Smooth muscle cell (in vitro differentiated cells): ENCODE results near the gene CFAP97D2. TPM values are rescaled to one million over a fixed set of nuclear protein-coding genes. Genes with fewer than 3 reads are reported as not detected.

Experiments
- DNase-seq: peaks from one replicate; lab custom pipeline; 2025; ENCODE audit not compliant: unreplicated experiment; lab: John Stamatoyannopoulos, UW
- H2AFZ ChIP-seq: fragments of 200-600 bp; sonication (generic); 2 replicates; pipeline ENCODE4 v1.6.0; 2016; ENCODE audit warnings: antibody characterized with exemption, low read depth, mild to moderate bottlenecking
- H3F3A ChIP-seq: fragments of 200-600 bp; sonication (generic); 2 replicates; pipeline ENCODE4 v1.6.0; 2017; ENCODE audit warnings: antibody characterized with exemption, low read depth
- H3K27ac ChIP-seq: fragments of 200-600 bp; sonication (generic); 2 replicates; pipeline ENCODE4 v1.5.1; 2016; ENCODE audit warnings: low read depth, mild to moderate bottlenecking
- H3K27me3 ChIP-seq: fragments of 200-600 bp; sonication (generic); 2 replicates; pipeline ENCODE4 v1.6.1; 2016; ENCODE audit warnings: low read depth, mild to moderate bottlenecking
- H3K36me3 ChIP-seq: fragments of 200-600 bp; sonication (generic); 2 replicates; pipeline ENCODE4 v1.5.1; 2016; ENCODE audit warnings: low read depth
- H3K4me1 ChIP-seq: fragments of 200-600 bp; sonication (generic); 2 replicates; pipeline ENCODE4 v1.5.1; 2016; ENCODE audit warnings: low read depth
- H3K4me2 ChIP-seq: fragments of 200-600 bp; sonication (generic); 2 replicates; pipeline ENCODE4 v1.6.0; 2016; ENCODE audit warnings: mild to moderate bottlenecking
- H3K4me3 ChIP-seq: fragments of 200-600 bp; sonication (generic); 2 replicates; pipeline ENCODE4 v1.5.1; 2016; ENCODE audit warnings: mild to moderate bottlenecking
- H3K79me2 ChIP-seq: fragments of 200-600 bp; sonication (generic); 2 replicates; pipeline ENCODE4 v1.6.0; 2016; ENCODE audit warnings: low read depth, mild to moderate bottlenecking
- H3K9ac ChIP-seq: fragments of 200-600 bp; sonication (generic); 2 replicates; pipeline ENCODE4 v1.6.0; 2016; ENCODE audit warnings: low read depth
- H3K9me3 ChIP-seq: fragments of 200-600 bp; sonication (generic); replicated peaks from 2 replicates; pipeline ENCODE4 v1.5.1; 2016; ENCODE audit warnings: low read depth
- H4K20me1 ChIP-seq: fragments of 200-600 bp; sonication (generic); 2 replicates; pipeline ENCODE4 v1.6.0; 2016; ENCODE audit warnings: low read depth
- CTCF ChIP-seq: fragments of 200-600 bp; sonication (generic); IDR thresholded peaks from 2 replicates; pipeline ENCODE4 v1.5.1; 2017; ENCODE audit warnings: borderline replicate concordance, mild to moderate bottlenecking, antibody characterized with exemption; ENCODE audit not compliant: insufficient read depth, poor library complexity, severe bottlenecking
- WGBS: methylation state at CpG from one replicate; pipeline ENCODE4 v1.1.7; 2016; ENCODE audit warnings: low lambda C conversion rate; 5-methylcytosine and 5-hydroxymethylcytosine counted together
- polyA plus RNA-seq: library from polyadenylated mRNA; unstranded; fragments of >200 nt; fragmentation: Nextera tagmentation; extraction: Ambion mirVana; gene quantifications from 2 replicates; pipeline ENCODE4 v1.2.1, GENCODE V29; 2016
- total RNA-seq: library from RNA; depleted of rRNA; stranded (reverse); fragments of >200 nt; gene quantifications from 2 replicates; pipeline ENCODE4 v1.2.3, GENCODE V29; 2014

Gene CFAP97D2
- total and polyA plus RNA-seq, 2 experiments from 2014 or later: not detected

DNA sequence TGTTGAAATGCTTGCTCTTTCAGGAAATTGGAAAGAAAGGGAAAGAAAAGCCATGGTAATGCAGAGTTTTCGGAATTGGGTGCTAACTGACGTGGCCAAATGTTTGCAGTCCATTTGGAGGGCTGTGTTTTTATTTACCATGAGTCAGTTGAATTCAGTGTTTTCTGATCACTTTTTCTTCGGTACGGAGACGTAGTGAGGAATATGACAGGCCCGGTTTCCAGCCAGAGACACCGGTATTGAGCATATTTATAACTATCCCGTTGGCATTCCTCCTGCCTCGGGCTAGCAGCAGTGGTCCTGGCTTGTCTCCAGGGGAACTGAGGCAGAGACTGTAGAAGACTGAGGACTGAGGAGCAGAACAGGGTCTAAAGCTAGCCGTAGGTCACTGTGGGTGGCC is 56.6 kb downstream of the CFAP97D2 start:
- Histone ChIP-seq H3K27me3 (no peaks in the 10 kb centered on the region), H3K79me2 (peaks cover 24% of the 10 kb centered on the region), H3K4me3 (peak overlapping the region; percentile 83), H3K4me2 (peak overlapping the region; percentile 89), H4K20me1 (peaks cover 23% of the 10 kb centered on the region), H3K4me1 (peaks cover 8% of the 10 kb centered on the region), H3K9me3 (no peaks in the 10 kb centered on the region), H3K9ac (peak overlapping the region; percentile 80), H3K27ac (no peak overlapping the region), H3F3A (no peaks in the 10 kb centered on the region), H3K36me3 (peaks cover 19% of the 10 kb centered on the region), H2AFZ (peak overlapping the region; percentile 92)
- no peak for TF ChIP-seq CTCF
- WGBS: 25% methylated on average over 10 of the region's 10 CpGs
- no peak for DNase-seq

DNA sequence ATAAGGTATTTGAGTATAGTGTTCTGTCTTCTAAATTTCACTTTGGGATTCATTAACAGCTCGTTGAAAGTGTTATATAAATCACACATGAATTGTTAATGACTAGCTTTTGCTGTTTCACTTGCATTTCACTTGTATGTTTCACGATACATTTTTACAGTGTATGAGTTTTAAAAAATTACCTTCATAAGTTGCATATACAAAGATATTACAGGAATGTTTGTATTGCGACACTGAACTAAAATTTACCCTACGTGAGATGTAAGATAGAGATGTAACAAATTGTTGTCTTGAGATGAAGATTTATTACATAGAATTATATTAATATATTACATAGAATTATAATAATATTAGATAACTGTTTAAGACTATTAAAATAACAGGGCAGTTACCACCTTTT is 57.2 kb downstream of the CFAP97D2 start:
- peaks cover 8% of the 10 kb centered on the region for H3K4me1 ChIP-seq
- WGBS: 87% methylated on average over 4 of the region's 4 CpGs
- H2AFZ ChIP-seq: no peak overlapping the region
- peaks cover 24% of the 10 kb centered on the region for H3K79me2 ChIP-seq
- no peaks in the 10 kb centered on the region for H3K9me3 ChIP-seq
- DNase-seq: no peak
- peaks cover 25% of the 10 kb centered on the region for H3K36me3 ChIP-seq
- no peak for TF ChIP-seq CTCF
- no peaks in the 10 kb centered on the region for H3F3A ChIP-seq
- peaks cover 28% of the 10 kb centered on the region for H4K20me1 ChIP-seq
- H3K9ac ChIP-seq: peak overlapping the region; percentile 80
- H3K27me3 ChIP-seq: no peaks in the 10 kb centered on the region
- H3K4me2 ChIP-seq: peak overlapping the region; percentile 89
- no peak overlapping the region for H3K27ac ChIP-seq
- H3K4me3 ChIP-seq: peak overlapping the region; percentile 83

- no peak overlapping the region for H2AFZ ChIP-seq
- 92% methylated on average over 7 of the region's 7 CpGs for WGBS
- H3K27me3 ChIP-seq: no peaks in the 10 kb centered on the region
- no peak for TF ChIP-seq CTCF
- peaks cover 24% of the 10 kb centered on the region for H3K79me2 ChIP-seq
- peaks cover 33% of the 10 kb centered on the region for H4K20me1 ChIP-seq
- no peak overlapping the region for H3K9ac ChIP-seq
- no peaks in the 10 kb centered on the region for H3K9me3 ChIP-seq
- peaks cover 31% of the 10 kb centered on the region for H3K36me3 ChIP-seq
- DNase-seq: no peak
- peaks cover 8% of the 10 kb centered on the region for H3K4me1 ChIP-seq
- no peak overlapping the region for H3K27ac ChIP-seq
- no peak overlapping the region for H3K4me3 ChIP-seq
- no peak overlapping the region for H3K4me2 ChIP-seq
- no peaks in the 10 kb centered on the region for H3F3A ChIP-seq
Observed at GRCh38 chr13:114237415-114238112, 58.5 kb downstream of the CFAP97D2 start.

DNA sequence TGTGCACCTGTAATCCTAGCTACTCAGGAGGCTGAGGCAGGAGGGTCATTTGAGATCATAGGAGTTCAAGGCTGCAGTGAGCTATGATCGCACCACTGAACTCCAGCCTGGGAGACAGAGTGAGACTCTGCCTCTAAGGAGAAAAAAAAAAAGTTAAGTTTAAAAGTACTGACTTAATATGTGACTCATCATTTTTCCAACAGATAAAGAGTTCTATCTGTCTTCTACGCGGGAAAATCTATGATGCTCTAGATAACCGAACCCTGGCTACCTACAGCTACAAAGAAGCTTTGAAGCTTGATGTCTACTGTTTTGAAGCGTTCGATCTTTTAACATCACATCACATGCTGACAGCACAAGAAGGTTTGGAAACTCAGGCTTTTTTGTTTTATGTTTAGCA is 62.9 kb downstream of the CFAP97D2 start:
- Histone ChIP-seq H3K4me1 (no peaks in the 10 kb centered on the region), H4K20me1 (peaks cover 36% of the 10 kb centered on the region), H3K27me3 (no peaks in the 10 kb centered on the region), H2AFZ (no peak overlapping the region), H3K4me3 (no peak overlapping the region), H3K9ac (no peak overlapping the region), H3K4me2 (no peak overlapping the region), H3K9me3 (no peaks in the 10 kb centered on the region), H3K36me3 (peaks cover 63% of the 10 kb centered on the region), H3F3A (peaks cover 2% of the 10 kb centered on the region), H3K79me2 (peaks cover 2% of the 10 kb centered on the region), H3K27ac (no peak overlapping the region)
- TF ChIP-seq CTCF: no peak
- no peak for DNase-seq
- WGBS: 79% methylated on average over 6 of the region's 6 CpGs
